Vagina (tissue), 2 donors: Measurements from ENCODE around the gene SMAP2.

Source experiments
- POLR2A ChIP-seq, 2 donors: fragments of 450-650 bp; IDR thresholded peaks; one replicate each; pipeline ENCODE4 v1.6.1; 2017; ENCODE audit warnings: antibody characterized with exemption in 2 of 2, mild to moderate bottlenecking in 2 of 2, moderate library complexity in 2 of 2
- POLR2AphosphoS5 ChIP-seq, 2 donors: sonication (generic); formaldehyde crosslinking; IDR thresholded peaks; one replicate each; pipeline ENCODE4 v1.9.0; 2017; ENCODE audit warnings: antibody characterized with exemption in 2 of 2, mild to moderate bottlenecking in 2 of 2, low read depth in 1 of 2; ENCODE audit not compliant: insufficient read depth in 1 of 2
- TF ChIP-seq, protein P1 (sequence below), 3 experiments: fragments of 450-650 bp in 2 of 3; fragments of 200-600 bp in 1 of 3; sonication (generic) in 1 of 3; IDR thresholded peaks; one replicate each; pipeline ENCODE4 v1.5.1; 2017 to 2019; ENCODE audit warnings: antibody characterized with exemption in 3 of 3, mild to moderate bottlenecking in 2 of 3, moderate library complexity in 2 of 3

DNA sequence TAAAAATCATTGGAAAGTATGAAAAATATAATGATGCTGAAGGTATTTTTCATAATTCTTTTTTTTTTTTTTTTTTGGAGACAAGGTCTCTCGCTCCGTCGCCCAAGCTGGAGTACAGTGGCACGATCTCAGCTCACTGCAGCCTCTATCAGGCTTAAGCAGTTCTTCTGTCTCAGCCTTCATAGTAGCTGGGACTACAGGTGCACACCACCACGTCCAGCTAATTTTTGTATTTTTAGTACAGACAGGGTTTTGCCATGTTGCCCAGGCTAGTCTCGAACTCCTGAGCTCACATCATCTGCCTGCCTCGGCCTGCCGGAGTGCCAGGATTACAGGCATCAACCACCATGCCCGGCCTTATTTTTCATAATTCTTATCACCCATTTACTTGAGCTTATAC, 13.3 kb downstream of the SMAP2 start:
- TF ChIP-seq, protein P1, sequence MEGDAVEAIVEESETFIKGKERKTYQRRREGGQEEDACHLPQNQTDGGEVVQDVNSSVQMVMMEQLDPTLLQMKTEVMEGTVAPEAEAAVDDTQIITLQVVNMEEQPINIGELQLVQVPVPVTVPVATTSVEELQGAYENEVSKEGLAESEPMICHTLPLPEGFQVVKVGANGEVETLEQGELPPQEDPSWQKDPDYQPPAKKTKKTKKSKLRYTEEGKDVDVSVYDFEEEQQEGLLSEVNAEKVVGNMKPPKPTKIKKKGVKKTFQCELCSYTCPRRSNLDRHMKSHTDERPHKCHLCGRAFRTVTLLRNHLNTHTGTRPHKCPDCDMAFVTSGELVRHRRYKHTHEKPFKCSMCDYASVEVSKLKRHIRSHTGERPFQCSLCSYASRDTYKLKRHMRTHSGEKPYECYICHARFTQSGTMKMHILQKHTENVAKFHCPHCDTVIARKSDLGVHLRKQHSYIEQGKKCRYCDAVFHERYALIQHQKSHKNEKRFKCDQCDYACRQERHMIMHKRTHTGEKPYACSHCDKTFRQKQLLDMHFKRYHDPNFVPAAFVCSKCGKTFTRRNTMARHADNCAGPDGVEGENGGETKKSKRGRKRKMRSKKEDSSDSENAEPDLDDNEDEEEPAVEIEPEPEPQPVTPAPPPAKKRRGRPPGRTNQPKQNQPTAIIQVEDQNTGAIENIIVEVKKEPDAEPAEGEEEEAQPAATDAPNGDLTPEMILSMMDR (IDR thresholded peaks at IDR 0.05), result no peak
- TF ChIP-seq POLR2AphosphoS5 (IDR thresholded peaks at IDR 0.05; ENCODE audit: insufficient read depth in 1 of 2, low read depth in 1 of 2) (no peak), POLR2A (IDR thresholded peaks at IDR 0.05) (no peak)
